Measurements from ENCODE around the gene AREL1.

GRCh38 chr14:74647678-74648461 is 65.0 kb downstream of the AREL1 start:
- TF ChIP-seq, protein P1, sequence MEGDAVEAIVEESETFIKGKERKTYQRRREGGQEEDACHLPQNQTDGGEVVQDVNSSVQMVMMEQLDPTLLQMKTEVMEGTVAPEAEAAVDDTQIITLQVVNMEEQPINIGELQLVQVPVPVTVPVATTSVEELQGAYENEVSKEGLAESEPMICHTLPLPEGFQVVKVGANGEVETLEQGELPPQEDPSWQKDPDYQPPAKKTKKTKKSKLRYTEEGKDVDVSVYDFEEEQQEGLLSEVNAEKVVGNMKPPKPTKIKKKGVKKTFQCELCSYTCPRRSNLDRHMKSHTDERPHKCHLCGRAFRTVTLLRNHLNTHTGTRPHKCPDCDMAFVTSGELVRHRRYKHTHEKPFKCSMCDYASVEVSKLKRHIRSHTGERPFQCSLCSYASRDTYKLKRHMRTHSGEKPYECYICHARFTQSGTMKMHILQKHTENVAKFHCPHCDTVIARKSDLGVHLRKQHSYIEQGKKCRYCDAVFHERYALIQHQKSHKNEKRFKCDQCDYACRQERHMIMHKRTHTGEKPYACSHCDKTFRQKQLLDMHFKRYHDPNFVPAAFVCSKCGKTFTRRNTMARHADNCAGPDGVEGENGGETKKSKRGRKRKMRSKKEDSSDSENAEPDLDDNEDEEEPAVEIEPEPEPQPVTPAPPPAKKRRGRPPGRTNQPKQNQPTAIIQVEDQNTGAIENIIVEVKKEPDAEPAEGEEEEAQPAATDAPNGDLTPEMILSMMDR (IDR thresholded peaks at IDR 0.05; ENCODE audit: extremely low read depth in 1 of 2, insufficient read depth in 1 of 2, low read depth in 1 of 2, low read length in 2 of 2) = no peak
- no peak for TF ChIP-seq POLR2A (IDR thresholded peaks at IDR 0.05; ENCODE audit: low read depth, low read length)
- no peak for TF ChIP-seq POLR2AphosphoS5 (IDR thresholded peaks at IDR 0.05; ENCODE audit: insufficient read depth, low read depth, low read length)
- TF ChIP-seq EZH2 (IDR thresholded peaks at IDR 0.05; ENCODE audit: borderline replicate concordance, low read depth, low read length, severe bottlenecking) = no peak
- TF ChIP-seq MYC (IDR thresholded peaks at IDR 0.05; ENCODE audit: low read depth, low read length) = no peak
